ENCODE measurements around the gene GABBR1. TPM values are rescaled to one million over a fixed set of nuclear protein-coding genes. Genes with fewer than 3 reads are reported as not detected.
"Not testable (repeated sequence)": the region's sequence is repeated elsewhere in the genome, so short reads cannot be mapped to it uniquely, and the experiment has no call there.

GABBR1 gene
- total RNA-seq, 4 donors from 2014 or later = 55.3 to 89.6 (median 70.5) TPM

DNA sequence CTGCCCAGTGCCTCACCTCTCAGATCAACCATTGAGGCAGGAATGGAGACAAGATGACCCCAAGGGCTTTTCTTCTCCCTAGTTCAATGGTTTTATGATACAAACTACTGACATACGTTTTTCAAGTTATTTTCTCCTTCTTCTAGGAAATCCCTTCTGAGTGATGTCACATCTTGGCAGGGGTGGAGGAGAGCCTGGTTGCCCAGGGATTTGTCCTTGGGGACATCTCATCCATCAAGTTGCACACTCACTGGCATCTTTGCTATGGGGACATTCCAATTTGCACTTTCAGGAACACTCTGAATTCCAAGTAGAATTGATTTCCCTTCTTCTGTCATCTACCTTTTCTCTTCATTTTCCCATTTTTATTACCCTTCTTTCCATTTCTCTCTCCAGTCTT lies 38.0 kb upstream of the GABBR1 start:
- no peaks in the 10 kb centered on the region for H3K36me3 ChIP-seq
- 25 to 50% methylated on average over 1 of the region's 1 CpG for WGBS, 2 donors
- no peaks in the 10 kb centered on the region for H3K9me3 ChIP-seq
- H3K4me3 ChIP-seq = no peak overlapping the region
- TF ChIP-seq EP300 (IDR thresholded peaks at IDR 0.05) (no peak), POLR2A (IDR thresholded peaks at IDR 0.05) (no peak)
- TF ChIP-seq, protein P1, sequence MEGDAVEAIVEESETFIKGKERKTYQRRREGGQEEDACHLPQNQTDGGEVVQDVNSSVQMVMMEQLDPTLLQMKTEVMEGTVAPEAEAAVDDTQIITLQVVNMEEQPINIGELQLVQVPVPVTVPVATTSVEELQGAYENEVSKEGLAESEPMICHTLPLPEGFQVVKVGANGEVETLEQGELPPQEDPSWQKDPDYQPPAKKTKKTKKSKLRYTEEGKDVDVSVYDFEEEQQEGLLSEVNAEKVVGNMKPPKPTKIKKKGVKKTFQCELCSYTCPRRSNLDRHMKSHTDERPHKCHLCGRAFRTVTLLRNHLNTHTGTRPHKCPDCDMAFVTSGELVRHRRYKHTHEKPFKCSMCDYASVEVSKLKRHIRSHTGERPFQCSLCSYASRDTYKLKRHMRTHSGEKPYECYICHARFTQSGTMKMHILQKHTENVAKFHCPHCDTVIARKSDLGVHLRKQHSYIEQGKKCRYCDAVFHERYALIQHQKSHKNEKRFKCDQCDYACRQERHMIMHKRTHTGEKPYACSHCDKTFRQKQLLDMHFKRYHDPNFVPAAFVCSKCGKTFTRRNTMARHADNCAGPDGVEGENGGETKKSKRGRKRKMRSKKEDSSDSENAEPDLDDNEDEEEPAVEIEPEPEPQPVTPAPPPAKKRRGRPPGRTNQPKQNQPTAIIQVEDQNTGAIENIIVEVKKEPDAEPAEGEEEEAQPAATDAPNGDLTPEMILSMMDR (IDR thresholded peaks at IDR 0.05) = no peak
- peaks cover 0 to 10% of the 10 kb centered on the region in 2 donors for H3K27me3 ChIP-seq
- no peak for DNase-seq (ENCODE audit: low spot score in 2 of 2)
- H3K4me1 ChIP-seq = no peaks in the 10 kb centered on the region
- no peak overlapping the region for H3K27ac ChIP-seq

DNA sequence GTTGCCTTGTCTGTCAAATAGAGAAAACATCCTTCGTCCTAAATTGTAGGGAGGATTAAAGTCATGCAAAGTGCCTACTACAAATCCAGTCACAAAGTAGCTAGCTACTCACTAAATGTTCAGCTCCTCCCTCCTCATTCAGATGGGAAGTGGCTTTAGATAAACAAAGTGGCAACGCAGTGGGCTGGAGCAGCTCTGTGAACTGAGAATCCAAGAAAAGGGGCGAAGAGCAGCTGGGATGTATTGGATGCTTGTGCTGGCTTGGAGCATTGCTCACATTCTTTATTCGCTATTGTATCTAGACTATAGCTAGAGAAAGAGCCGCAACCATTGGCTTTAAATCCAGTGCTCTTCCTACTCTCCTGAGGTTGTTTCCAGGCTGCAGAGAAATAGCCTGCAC lies 34.2 kb upstream of the GABBR1 start:
- Histone ChIP-seq H3K27me3 (peaks cover 0 to 35% of the 10 kb centered on the region in 2 donors), H3K27ac (no peak overlapping the region), H3K4me3 (no peak overlapping the region), H3K36me3 (no peaks in the 10 kb centered on the region), H3K9me3 (no peaks in the 10 kb centered on the region), H3K4me1 (no peaks in the 10 kb centered on the region)
- 26 to 32% methylated on average over 5 of the region's 5 CpGs for WGBS, 2 donors
- no peak for DNase-seq (ENCODE audit: low spot score in 2 of 2)
- TF ChIP-seq EP300 (IDR thresholded peaks at IDR 0.05) = no peak
- TF ChIP-seq, protein P1 (IDR thresholded peaks at IDR 0.05) = no peak
- no peak for TF ChIP-seq POLR2A (IDR thresholded peaks at IDR 0.05)

DNA sequence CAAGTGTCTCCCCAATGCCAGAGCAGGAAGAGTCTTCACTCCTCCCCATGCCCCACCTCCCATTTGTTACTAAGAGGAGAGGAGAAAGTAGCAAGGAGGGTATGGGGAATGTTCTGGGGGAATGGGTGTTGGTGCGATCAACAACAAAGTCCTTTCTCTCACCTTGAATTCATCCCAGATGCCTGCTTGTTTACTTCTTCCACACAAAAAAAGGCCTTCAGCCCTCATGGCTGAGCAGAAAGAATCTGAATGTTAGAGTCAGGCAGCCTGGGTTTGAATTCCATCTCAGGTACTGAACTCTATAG lies 33.8 kb upstream of the GABBR1 start:
- 71 to 91% methylated on average over 1 of the region's 1 CpG for WGBS, 2 donors
- Histone ChIP-seq H3K27me3 (peaks cover 0 to 39% of the 10 kb centered on the region in 2 donors), H3K4me1 (no peaks in the 10 kb centered on the region), H3K36me3 (no peaks in the 10 kb centered on the region), H3K4me3 (no peak overlapping the region), H3K27ac (no peak overlapping the region), H3K9me3 (no peaks in the 10 kb centered on the region)
- TF ChIP-seq, protein P1 (IDR thresholded peaks at IDR 0.05) = no peak
- TF ChIP-seq EP300 (IDR thresholded peaks at IDR 0.05) (no peak), POLR2A (IDR thresholded peaks at IDR 0.05) (no peak)
- no peak for DNase-seq (ENCODE audit: low spot score in 2 of 2)

DNA sequence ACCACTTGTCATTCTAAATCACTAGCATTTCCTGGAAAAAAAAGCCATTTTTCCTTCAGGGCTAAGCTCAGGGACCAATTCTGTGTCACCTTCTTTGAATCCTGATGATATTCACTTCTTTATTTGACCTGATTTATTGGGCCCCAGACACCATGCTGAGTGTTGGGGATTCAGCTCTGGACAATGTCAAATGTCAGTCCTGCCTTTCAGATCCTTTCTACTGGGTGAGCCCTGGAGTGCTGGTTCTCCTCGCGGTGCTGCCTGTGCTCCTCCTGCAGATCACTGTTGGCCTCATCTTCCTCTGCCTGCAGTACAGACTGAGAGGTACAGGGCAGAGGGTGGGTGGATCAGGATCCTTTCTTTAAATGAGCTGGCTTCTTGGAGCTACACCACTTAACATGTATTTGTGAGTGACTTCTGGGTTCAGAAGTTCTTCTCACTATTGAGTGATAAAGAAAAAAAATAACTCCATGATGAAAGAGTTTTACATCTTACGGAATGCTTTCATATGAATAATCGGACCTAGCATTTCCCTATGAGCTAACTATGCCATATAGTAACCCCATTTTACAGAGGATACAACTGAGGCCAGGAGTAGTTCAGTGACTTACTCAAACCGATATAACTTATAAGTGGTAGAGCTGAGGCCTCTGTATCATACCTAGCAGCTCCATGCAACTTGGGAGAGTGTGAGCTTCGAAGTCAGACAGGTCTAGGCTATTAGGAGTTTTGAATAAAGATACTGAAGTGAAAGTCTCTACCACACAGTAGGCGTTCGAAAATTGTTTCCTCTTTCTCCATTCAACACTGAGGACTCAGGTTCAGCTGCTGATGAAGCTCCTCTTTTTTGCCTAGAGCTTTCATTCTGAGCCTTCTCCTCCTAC lies 33.2 kb upstream of the GABBR1 start:
- Histone ChIP-seq H3K9me3 (no peaks in the 10 kb centered on the region), H3K4me3 (no peak overlapping the region), H3K27ac (no peak overlapping the region), H3K4me1 (no peaks in the 10 kb centered on the region), H3K36me3 (no peaks in the 10 kb centered on the region), H3K27me3 (peaks cover 0 to 43% of the 10 kb centered on the region in 2 donors)
- 65 to 75% methylated on average over 8 of the region's 8 CpGs for WGBS, 2 donors
- no peak for DNase-seq (ENCODE audit: low spot score in 2 of 2)
- TF ChIP-seq, protein P1 (IDR thresholded peaks at IDR 0.05) = no peak
- TF ChIP-seq EP300 (IDR thresholded peaks at IDR 0.05) (no peak), POLR2A (IDR thresholded peaks at IDR 0.05) (no peak)

DNA sequence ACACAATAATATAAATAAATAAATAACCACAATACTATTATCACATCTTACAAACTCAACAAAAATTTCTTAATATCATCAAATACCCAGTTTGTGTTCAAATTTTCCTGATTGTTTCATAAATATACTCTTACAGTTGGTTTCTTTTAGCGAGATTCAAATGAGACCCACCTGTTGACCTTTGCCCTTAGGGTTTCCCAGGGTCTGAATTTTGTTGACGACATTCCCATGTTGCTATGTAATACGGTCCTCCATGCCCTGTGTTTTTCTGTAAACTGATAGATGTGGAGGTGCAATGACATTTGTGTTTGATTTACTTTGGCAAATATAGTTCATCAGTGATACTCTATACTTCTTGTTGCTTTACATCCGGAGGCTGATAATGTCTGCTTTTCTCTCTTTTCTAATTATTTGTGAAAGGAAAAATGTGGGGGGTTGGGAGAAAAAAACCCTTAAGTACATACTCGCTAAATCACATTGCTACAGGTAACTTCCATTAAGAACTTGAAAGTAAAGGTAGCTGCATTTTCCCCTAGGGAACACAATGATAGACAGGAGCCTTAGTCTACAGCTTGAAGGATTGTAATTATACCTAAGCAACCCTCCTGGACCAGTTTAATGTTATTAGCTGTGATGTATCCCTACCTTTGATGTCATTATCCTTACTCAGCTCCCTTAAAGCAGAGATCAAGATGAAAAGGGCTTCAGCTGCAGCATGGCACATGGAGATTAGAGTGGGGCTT lies 30.5 kb upstream of the GABBR1 start:
- TF ChIP-seq, protein P1 (IDR thresholded peaks at IDR 0.05) = no peak
- no peak for TF ChIP-seq EP300 (IDR thresholded peaks at IDR 0.05)
- TF ChIP-seq POLR2A (IDR thresholded peaks at IDR 0.05) = no peak
- Histone ChIP-seq H3K4me1 (no peaks in the 10 kb centered on the region), H3K4me3 (no peak overlapping the region), H3K9me3 (no peaks in the 10 kb centered on the region), H3K27me3 (peaks cover 0 to 41% of the 10 kb centered on the region in 2 donors), H3K27ac (no peak overlapping the region), H3K36me3 (no peaks in the 10 kb centered on the region)
- DNase-seq (ENCODE audit: low spot score in 2 of 2) = no peak
- WGBS, 2 donors = 40 to 51% methylated on average over 5 of the region's 5 CpGs

DNA sequence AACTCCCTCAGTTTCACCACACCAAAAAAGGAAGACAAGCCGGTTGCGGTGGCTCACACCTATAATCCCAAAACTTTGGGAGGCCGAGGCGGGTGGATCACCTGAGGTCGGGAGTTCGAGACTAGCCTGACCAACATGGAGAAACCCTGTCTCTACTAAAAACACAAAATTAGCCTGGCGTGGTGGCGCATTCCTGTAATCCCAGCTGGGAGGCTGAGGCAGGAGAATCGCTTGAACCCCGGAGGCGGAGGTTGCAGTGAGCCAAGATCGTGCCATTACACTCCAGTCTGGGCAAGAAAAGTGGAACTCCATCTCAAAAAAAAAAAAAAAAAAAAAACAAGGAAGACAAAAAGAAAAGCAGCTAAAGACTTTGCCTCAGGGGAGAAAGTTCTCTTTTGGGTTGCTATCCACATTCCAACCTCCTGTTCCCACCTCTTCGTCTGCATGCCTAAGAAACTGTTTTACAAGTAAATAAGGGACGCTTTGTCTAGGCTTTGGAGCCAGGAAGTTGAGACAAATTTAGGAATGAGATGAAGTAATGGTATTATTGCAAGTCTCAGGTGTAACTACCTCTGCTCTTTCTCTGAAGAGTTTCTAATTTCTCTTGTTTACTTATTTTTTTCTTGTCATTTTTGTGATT lies 28.6 kb upstream of the GABBR1 start:
- H3K27me3 ChIP-seq = peaks cover 0 to 41% of the 10 kb centered on the region in 2 donors
- H3K4me1 ChIP-seq; H3K4me3 ChIP-seq; H3K9me3 ChIP-seq; DNase-seq (ENCODE audit: low spot score in 2 of 2); H3K27ac ChIP-seq; H3K36me3 ChIP-seq: not testable (repeated sequence)
- WGBS, 2 donors = 30 to 35% methylated on average over 14 of the region's 14 CpGs

Measured in tibial nerve (tissue), 4 donors.